HG02943 (cell line): ENCODE data around the gene MYOZ3.

Experiments used
- ATAC-seq: cut with Tn5 transposase; IDR thresholded peaks from one replicate; pipeline ENCODE4 v1.9.1; 2021; ENCODE audit warnings: mild to moderate bottlenecking, low read depth, moderate library complexity; ENCODE audit not compliant: unreplicated experiment

MYOZ3 gene

GRCh38 chr5:150655221-150655620, 5.8 kb upstream of the MYOZ3 start:
- ATAC-seq = no peak

- peak; percentile 64 for ATAC-seq
These were observed 4.6 kb upstream of the MYOZ3 start for GRCh38 chr5:150656191-150657132.

DNA sequence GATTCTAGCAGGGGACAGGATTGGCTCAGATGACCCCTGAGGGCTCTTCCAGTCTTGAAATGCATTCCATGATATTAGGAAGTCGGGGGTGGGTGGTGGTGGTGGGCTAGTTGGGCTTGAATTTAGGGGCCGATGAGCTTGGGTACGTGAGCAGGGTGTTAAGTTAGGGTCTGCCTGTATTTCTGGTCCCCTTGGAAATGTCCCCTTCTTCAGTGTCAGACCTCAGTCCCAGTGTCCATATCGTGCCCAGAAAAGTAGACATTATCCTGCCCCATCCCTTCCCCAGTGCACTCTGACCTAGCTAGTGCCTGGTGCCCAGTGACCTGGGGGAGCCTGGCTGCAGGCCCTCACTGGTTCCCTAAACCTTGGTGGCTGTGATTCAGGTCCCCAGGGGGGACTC, 2.9 kb upstream of the MYOZ3 start:
- ATAC-seq = no peak

DNA sequence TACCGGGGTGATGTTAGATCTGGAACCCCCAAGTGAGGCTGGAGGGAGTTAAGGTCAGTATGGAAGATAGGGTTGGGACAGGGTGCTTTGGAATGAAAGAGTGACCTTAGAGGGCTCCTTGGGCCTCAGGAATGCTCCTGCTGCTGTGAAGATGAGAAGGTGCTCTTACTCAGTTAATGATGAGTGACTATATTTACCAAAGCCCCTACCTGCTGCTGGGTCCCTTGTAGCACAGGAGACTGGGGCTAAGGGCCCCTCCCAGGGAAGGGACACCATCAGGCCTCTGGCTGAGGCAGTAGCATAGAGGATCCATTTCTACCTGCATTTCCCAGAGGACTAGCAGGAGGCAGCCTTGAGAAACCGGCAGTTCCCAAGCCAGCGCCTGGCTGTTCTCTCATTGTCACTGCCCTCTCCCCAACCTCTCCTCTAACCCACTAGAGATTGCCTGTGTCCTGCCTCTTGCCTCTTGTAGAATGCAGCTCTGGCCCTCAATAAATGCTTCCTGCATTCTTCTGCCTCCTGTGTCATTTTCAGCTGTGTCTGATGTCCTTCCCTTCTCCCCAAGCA, 2.3 kb upstream of the MYOZ3 start:
- ATAC-seq = no peak

- ATAC-seq = no peak
These were observed 1.5 kb upstream of the MYOZ3 start for GRCh38 chr5:150659360-150660107.

DNA sequence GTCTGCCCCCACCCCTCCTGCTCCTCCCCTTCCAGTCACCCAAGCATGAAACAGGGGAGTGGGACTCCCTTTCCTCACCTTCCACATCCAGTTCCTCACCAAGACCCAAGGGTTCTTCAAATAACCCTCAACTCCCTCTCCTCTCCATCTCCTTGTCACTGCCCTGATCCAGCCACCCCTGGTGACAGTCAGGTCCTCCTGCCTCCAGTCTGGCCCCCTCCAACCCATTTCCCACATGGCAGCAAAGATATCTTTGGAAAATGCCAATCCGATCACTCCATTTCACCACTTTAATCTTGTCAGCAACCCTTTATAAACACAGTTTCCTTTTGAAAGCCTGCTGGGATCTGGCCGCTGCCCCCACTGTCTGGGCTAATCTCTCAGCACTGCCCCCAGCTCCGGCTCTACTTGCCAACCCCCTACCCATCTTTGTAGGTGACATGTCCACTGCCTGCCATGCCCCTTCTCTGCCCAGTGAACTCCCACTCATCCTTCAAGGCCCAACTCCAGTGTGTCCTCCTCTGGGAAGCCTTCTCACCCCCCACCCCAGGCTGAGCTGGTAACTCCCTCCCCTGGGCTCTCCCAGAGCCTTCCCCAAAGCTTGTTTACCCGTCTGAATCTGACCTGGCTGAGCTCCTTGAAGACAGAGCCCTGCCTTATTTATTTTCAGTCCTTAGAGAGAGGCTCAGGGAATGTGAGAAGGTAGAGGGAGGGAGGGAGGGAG, 781 bp upstream of the MYOZ3 start:
- no peak for ATAC-seq

- no peak for ATAC-seq
These were observed 958 bp downstream of the MYOZ3 start for GRCh38 chr5:150661821-150662596.

DNA sequence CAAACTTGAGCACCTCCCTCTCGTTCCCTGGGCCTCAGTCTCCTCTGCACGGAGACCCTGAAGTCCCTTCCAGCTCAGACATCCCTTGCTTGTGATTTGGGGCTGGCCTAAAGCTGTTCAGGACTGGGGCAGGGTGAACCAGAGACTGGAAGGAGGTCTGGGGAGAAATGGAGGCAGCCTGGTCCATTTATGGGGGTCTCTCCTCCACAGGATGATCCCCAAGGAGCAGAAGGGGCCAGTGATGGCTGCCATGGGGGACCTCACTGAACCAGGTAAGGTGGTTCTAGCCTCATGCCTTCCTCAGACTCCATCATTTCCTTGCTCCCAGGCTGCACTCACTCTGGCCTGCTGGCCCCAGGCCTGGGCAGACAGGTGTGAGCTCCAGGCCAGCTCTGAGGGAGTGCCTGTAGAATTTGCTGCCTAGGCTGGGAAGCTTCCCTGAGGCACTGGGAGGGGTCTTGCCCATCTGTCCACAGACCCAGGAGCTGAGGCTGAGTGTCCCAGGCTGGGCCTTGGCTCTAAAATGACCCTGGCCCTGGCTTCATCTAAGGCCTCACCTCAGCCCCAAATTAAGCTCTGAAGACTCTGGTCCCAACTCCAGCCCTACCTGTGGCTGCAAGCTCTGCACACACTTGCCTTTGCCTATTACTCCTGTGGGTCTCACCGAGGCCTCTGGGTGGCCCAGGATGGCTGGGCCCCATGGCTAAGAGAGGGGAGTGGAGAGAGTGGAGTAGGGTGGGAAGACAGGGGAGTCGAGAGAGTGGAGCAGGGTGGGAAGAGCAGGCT, 1.9 kb downstream of the MYOZ3 start:
- ATAC-seq = no peak

GRCh38 chr5:150663936-150664335, 2.9 kb downstream of the MYOZ3 start:
- ATAC-seq = no peak

- ATAC-seq = no peak
These were observed 4.0 kb downstream of the MYOZ3 start for GRCh38 chr5:150665044-150665443.

DNA sequence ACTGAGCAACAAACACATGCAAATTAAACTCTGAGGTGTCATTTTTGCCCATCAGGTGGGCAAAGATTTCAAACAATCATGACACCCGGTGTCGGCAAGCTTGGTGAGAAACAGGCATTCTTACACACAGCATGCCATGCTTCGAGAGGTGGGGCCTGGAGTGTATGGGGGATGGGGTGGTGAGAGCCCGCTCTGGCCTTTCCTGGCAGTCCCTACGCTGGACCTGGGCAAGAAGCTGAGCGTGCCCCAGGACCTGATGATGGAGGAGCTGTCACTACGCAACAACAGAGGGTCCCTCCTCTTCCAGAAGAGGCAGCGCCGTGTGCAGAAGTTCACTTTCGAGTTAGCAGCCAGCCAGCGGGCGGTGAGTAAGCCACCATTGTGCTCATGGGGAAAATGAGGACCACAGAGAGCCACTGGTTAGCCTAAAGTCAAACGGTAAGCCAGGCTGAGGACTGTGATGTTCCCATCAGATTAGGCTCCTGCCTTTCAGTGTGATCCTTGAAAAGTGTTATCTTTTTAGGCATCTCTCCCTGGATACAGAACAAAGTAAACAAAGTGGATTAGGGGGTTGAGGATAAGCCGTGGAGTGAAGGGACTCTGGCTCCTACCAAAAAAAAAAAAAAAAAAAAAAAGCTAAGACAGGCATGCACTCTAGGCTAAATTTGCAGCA, 9.4 kb downstream of the MYOZ3 start:
- no peak for ATAC-seq

DNA sequence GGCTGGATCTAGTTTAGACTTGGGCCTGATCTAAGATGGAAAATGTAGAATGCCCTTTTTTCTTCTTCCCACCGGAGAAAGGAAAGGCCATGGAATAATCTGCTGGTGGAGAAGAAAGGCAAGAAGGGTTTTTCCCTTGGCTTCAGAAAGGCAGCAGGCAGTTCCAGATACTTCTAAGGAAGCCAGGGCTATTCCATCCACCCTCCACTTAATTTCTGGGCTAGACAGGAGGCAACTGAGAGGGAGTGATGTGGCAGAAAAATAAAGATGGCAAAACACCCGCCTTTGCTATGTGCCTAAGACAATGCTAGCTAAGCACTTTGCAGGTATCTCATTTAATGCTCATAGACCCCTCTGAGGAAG, 9.9 kb downstream of the MYOZ3 start:
- ATAC-seq = no peak

DNA sequence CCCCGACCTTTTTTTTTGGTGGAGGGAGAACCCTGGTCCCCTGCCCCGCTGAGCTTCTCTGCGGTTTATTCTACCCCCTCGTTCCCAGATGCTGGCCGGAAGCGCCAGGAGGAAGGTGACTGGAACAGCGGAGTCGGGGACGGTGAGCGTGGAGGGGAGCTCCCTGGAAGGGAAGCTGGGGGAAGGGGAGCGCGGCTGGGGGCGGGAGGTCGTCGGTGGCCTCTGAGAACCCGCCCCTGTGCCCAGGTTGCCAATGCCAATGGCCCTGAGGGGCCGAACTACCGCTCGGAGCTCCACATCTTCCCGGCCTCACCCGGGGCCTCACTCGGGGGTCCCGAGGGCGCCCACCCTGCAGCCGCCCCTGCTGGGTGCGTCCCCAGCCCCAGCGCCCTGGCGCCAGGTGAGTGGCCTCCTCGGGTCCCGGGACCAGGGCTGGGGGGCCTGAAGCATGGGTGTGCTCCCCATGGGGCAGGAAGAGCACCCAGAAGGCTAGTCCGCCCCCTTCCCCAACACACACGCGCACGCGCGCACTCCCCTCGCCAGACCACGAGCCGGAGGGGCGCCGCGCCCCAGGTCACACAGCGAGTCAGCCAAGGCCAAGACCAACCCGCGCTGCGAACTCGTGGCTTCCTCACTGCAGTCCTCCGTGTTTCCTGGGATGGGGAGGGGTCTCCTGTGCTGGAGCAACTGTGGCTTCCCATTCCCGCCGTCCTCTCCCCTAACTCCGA, 10.6 kb downstream of the MYOZ3 start:
- ATAC-seq = no peak

DNA sequence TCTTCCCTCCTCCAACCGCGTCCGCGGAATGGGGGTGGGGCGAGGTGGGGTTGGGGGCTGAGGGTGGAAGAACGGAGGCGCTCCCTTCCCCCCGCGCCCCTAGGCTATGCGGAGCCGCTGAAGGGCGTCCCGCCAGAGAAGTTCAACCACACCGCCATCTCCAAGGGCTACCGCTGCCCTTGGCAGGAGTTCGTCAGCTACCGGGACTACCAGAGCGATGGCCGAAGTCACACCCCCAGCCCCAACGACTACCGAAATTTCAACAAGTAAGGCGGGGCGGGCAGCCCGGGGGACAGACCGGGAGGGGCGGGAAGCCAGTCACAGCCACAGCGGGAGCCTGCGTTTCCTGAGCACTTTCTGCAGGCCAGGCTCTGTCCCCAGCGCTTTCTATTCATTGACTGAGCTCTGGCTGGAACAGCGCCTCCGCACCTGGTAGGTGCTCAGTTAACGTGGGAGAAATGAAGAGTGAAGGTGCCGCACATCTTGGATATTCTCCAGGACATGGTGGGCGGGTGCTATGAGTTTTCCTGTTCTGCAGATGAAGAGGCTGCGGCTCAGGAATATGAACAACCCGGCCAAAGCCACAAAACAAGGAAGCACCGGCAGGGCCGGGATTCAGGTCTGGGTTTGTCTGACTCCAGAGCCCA, 11.3 kb downstream of the MYOZ3 start:
- ATAC-seq = no peak

DNA sequence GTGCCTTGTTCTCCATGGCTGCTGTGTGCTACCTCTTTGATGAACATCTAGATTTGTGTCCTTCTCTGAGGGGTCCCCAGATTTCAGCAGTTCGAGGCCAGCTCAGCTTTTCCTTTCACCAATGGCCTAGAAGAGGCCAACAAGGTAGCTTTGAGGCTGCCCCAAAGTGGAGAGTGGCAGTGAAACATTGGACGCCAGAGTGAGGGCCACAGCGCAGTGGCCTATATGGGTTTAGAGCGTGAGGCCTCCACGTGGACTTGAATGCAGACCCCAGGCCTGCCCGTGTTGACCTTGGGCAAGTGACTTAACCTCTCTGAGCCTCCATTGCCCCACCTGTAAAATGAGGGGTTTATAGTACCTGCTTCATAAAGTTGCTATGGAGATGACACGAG, 11.8 kb downstream of the MYOZ3 start:
- ATAC-seq = no peak

DNA sequence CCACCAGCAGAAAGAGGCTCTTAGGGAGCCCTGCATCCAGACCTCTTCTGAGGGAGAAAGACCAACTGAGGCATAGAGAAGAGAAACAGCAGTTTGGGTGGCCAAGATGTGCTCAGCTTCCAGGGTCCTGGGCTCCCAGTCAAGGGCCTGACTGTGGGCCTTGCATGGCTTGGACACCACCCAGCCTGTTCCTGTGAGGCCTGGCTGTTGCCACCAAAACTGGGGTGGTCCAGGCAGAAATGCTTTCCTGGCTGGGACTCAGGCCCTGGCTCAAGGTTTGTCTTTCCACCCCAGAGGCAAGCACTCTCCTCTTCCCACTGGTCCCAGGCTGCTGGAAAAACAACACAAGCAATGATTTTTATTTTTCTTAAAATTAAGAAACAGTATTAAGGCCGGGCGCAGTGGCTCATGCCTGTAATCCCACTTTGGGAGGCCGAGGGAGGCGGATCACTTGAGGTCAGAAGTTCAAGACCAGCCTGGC, 13.3 kb downstream of the MYOZ3 start:
- no peak for ATAC-seq

DNA sequence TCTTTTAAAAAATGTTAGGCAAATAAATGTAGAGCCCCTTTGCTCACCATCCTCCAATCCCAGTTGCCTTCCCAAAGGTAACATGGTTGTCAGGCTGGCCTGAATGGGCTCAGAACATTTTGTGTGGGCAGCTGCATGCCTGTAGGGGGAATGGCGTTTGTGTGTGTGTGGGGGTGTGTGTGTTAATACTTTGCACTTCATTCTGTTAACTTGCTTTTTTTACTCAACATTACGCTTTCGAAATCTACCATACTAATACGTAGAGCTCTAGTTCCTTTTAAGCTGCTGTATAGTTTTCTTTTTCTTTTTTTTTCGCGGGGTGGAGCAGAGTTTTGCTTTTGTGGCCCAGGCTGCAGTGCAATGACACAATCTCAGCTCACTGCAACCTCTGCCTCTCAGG, 14.0 kb downstream of the MYOZ3 start:
- ATAC-seq = no peak
